GM20431 (cell line): ENCODE data around the gene C11orf24.

ENCODE experiments used
- in situ Hi-C: fragments of 300-500 bp; cut with MseI, MboI; formaldehyde crosslinking; loops from one replicate; pipeline ENCODE4 v1.15.0; 2020; ENCODE audit warnings: low sequenced_read_pairs; ENCODE audit not compliant: unreplicated experiment

The C11orf24 gene

GRCh38 chr11:68213555-68214172 is 58.1 kb downstream of the C11orf24 start:
- in situ Hi-C loops = no loop called here

- in situ Hi-C loops = no loop called here
These were observed 58.6 kb downstream of the C11orf24 start, which contains the start of gene KMT5B for GRCh38 chr11:68213135-68213515. Gene KMT5B (minus strand): TSS chr11:68213296. CDS start chr11:68190076, 23,220 bp downstream.

- in situ Hi-C loops = no loop called here
These were observed 59.2 kb downstream of the C11orf24 start for GRCh38 chr11:68212421-68213134.

GRCh38 chr11:68211546-68211945 is 60.2 kb downstream of the C11orf24 start:
- in situ Hi-C loops = no loop called here
